ENCODE data around the gene TBX4.
"Not testable (repeated sequence)": the region's sequence is repeated elsewhere in the genome, so short reads cannot be mapped to it uniquely, and the experiment has no call there.

Gene TBX4

GRCh38 chr17:61498042-61498994 is 46.1 kb downstream of the TBX4 start:
- no peak for DNase-seq (ENCODE audit: low spot score)

DNA sequence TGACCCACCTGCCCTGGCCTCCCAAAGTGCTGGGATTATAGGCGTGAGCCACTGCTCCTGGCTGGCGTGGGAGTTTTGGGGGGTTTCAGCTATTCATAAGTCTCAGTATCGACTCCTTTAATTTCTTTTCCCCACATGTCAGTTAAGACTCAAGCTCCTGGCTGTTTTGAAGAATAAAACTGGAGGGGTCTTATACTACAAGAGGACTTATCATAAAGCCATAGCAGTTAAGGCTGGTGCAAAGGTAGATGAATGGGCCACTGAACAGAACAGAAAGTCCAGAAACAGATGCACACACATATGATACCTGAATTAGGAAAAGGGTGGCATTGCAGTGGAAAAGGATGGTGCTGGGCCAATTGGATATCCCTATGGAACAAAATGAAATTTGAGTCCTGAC is 47.4 kb downstream of the TBX4 start:
- no peak for DNase-seq (ENCODE audit: low spot score)

- no peak for DNase-seq (ENCODE audit: low spot score)
These were observed 48.1 kb downstream of the TBX4 start for GRCh38 chr17:61500287-61500686.

GRCh38 chr17:61502292-61502691 is 50.1 kb downstream of the TBX4 start:
- no peak for DNase-seq (ENCODE audit: low spot score)

DNA sequence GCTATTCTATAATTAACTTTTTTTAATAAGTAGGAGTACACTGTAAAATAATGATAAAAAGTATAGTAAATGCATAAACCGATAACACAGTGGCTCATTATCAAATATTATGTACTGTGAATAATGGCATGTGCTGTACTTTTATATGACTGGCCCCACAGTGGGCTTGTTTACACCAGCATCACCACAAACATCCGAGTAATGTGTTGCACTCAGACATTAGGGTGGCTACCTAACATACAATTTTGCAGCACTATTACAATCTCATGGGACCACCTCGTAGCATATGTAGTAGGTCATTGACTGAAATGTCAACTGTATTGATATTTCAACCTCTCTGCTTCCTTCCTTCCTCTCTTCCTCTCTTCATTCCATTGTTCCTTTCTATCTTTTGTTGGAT is 51.7 kb downstream of the TBX4 start:
- no peak for DNase-seq (ENCODE audit: low spot score)

- DNase-seq (ENCODE audit: low spot score) = no peak
These were observed 52.5 kb downstream of the TBX4 start for GRCh38 chr17:61504697-61505096.

GRCh38 chr17:61505846-61506627 is 53.8 kb downstream of the TBX4 start:
- no peak for DNase-seq (ENCODE audit: low spot score)

DNA sequence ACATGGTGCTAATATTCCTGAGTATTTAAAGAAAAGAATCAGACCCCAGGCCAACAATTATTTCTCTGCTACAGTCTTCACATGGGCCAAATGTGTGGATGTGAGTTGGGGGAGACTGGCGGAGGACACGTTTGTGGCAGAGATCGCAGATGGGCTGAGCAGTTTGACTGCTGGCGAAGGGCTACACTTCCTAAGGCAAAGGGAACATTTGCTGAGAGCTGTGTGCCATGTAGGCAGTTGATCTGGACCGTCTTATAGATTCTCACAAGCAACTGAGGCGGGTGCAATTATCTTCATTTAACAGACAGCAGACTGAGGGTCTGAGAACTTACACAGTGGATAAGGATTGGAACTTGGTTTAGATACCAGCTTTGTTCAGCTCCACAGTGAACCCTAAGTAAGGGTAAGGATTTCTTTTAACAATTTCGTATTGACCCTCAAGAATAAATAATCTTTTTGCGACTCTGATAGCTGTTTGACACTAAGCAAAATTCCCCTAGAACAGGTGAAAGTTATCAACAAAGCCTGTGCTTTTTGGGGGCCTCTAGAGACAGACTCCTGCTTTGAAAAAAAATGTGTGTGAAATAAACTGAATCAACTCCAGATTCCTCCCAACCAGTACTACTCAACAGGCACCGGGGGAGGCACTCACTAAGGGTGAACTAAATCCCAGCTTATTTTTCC is 55.3 kb downstream of the TBX4 start:
- no peak for DNase-seq (ENCODE audit: low spot score)

- DNase-seq (ENCODE audit: low spot score) = no peak
These were observed 56.7 kb downstream of the TBX4 start for GRCh38 chr17:61508912-61509311.

GRCh38 chr17:61509454-61509853 is 57.2 kb downstream of the TBX4 start:
- not testable (repeated sequence) for DNase-seq (ENCODE audit: low spot score)

- no peak for DNase-seq (ENCODE audit: low spot score)
These were observed 58.0 kb downstream of the TBX4 start for GRCh38 chr17:61510237-61510636.

DNA sequence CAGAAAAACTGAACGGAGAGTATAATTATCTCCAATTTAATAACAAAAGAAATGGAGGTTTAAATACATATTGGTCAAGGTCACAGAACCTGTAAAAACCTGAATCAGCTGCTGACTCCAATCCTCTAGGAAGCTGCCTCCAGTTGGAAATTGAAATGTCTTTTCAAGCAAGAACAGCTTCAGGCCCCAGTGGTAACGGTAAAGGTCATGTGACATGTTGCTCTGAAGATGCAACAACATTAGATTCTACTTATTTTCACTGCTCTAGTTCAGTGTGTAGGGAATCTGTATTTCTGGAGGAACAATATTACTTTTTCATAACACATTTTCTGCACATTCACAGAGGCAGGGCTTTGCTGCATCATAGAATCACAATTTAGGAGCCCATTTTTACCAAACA is 58.8 kb downstream of the TBX4 start:
- DNase-seq (ENCODE audit: low spot score) = no peak

DNA sequence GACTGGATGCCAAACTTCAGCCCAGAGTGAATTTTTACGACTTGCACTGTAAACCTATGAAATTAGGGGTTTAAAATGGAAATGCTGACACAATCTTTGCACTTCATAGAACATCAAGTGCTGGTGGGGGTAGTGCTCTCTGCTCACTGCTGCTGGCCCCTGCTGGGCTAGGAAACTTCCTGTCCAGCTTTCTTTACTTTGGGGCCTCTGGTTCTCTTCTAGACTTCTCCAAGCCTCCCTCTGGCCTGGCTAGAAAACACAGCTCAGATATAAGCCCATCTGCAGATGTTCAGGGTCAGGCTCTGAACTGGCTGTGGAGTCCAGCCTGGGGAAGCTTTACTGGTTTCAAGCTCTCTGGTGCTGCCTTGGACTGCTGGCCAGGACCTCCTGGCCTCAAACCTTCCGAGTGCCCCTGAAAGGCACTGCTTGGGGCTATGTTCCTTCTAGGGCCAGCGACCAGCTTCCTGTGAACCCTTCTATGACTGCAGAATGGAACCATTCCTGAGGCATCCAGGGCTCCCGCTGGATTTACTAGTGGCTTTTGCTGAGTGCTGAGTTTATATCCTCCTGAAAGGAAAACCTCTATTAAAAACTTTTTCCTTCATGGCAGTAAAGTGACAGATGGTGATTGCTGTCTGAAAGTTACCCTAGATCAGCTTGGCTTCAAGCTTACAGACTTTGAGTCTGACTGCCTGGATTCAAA is 59.4 kb downstream of the TBX4 start:
- no peak for DNase-seq (ENCODE audit: low spot score)

DNA sequence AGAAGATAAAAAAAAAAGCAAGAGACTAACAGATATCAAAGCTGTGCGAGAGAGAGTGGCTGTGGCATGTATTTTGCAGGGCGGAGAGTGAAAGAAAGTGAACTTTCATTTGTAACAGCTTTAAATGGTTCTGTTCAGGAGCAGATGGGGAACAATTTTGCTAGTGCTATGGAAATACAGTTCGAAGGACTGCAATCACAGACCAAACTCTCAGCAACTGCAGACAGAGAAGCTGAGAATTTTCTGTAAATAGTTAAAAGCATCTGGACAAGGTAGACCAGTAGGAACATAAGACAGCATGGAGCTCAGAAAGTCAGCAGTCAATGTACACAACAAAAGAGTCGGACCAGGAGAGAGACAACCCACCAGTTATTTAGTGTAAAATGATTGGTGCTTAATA is 62.3 kb downstream of the TBX4 start:
- no peak for DNase-seq (ENCODE audit: low spot score)

DNA sequence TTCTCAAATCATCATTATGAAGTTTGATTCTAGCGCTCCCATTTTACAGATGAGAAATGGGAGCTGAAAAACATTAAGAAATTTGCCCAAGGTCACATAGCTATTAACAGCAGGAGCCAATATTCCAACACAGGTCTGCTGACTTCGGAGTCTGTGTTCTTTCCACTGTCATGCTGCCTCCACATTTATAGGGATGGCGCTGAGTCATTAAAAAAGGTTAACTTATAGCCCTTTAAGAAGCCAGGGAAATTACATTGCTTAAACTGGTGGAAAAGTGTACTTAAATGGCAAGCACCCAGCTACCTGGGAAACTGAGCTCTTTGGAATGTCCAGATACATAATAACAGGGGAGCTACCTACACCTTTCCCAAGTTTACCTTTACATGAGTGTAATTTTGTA is 65.0 kb downstream of the TBX4 start:
- no peak for DNase-seq (ENCODE audit: low spot score)

DNA sequence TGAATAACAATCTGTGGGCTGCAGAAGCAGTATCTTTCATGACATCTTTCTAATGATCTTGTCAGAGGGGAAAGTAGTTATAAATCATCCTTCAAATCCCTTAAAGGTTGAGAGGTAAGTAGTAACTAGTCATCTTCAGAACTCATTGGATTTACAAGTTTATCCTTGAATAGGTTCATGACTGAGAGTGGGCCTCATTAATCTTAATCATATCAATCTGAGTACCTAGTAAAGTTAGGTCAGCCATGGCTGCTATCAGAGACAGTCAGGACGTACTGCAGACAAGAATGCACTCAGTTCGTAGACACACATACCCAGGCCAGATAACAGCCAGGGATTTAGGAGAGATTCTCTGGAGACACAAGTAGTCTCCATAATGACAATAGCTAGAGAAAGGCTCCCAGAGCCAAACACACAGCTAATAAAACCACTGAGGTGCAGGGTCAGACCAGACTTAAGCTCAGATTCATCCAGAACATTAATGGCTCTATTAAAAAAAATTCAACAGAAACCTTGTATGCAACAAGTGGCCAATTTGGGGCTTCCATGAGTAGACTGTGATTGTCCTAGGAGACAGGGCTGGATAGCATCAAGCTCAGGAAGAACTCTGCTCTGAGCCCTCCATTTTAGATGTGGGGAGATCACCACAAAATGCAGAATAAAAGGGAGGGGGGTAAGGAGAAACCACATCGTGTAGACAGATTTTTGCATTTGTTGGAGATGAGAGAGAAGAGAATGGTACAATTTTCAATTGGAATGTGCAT is 65.8 kb downstream of the TBX4 start:
- no peak for DNase-seq (ENCODE audit: low spot score)

DNA sequence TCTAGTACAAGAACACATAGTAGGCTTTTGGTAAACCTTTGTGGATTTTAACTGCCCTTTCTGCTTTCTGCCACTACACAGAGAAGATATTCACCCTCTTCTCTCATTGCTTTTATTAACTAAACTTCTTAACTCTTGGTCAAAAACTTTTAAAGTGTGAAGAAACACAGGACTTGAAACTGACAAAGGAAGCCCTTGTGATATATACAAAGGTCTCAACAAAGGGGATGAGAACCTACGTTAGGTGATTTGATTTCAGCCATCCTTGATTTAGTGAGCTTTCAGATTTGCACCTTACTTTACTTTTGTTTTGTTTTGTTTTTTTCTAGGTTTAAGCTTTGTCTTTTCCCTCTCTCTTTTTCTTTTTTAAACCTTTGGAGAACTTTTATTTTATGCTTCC is 66.9 kb downstream of the TBX4 start:
- DNase-seq (ENCODE audit: low spot score) = no peak

DNA sequence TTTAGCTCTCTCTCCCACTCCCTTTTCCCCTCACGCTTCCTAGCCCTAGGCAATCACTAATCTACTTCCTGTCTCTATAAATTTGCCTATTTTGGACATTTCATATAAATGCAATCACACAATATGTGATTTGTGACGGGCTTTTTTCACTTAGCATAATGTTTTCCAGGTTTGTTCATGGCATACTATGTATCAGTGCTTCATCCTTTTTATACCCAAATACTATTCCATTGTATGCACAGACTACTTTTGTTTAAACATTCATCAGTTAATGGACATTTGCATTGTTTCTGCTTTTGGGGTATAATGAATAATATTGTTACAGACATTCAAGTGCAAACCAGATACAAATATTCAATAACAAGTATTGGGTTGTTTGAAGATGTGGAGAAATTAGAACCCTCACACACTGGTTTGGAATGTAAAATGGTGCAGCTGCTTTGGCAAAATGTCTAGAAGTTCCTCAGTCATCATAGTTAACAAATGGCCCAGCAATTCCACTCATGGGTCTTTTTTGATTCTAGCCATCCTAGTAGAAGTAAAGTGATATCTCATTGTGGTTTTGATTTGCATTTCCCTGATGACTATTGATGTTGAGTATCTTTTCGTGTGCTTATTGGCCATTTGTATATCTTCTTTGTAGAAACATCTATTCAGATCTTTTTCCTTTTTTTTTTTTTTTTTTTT is 67.7 kb downstream of the TBX4 start:
- DNase-seq (ENCODE audit: low spot score) = no peak

DNA sequence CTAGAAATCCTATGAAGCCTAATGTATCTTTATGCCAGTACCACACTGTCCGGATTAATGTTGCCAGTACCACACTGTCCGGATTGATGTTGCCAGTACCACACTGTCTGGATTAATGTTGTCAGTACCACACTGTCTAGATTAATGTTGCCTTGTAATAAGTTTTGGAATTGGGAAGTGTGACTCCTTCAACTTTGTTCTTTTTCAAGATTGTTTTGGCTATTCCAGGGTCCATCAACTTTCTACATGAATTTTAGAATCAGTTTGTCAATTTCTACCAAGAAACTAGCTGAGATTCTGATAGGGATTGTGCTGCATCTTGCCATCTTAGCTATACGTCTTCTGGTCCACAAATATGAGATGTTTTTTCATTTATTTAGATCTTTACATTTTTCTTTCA is 68.7 kb downstream of the TBX4 start:
- no peak for DNase-seq (ENCODE audit: low spot score)

DNA sequence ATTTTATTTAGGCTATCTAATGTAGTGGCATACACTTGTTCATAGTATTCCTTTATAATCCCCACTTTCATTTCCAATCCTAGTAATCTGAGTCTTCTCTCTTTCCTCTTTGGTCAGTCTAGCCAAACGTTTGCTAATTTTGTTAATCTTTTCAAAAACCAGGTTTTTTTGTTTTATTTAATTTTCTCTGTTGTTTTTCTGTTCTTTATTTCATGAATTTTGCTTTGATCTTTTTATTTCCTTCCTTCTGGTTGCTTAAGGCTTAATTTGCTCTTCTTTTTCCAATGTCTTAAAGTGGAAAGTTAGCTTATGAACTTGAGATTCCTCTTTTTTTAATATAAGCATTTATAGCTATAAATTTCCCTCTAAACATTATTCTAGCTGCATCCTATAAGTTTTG is 69.9 kb downstream of the TBX4 start:
- no peak for DNase-seq (ENCODE audit: low spot score)

GRCh38 chr17:61524319-61524718 is 72.1 kb downstream of the TBX4 start:
- DNase-seq (ENCODE audit: low spot score) = no peak
